K562 (cell line): ENCODE measurements around the gene YAE1. TPM values are rescaled to one million over a fixed set of nuclear protein-coding genes. Genes with fewer than 3 reads are reported as not detected.

ENCODE experiments used
- CBX5 ChIP-seq: IDR thresholded peaks from 2 replicates; pipeline ENCODE4 v1.6.1; 2014; ENCODE audit warnings: low read depth, borderline replicate concordance
- CREBBP ChIP-seq: IDR thresholded peaks from one replicate; pipeline ENCODE4 v1.6.1; 2012; ENCODE audit warnings: low read depth, mild to moderate bottlenecking, control low read depth, inconsistent platforms, low read length
- CTBP1 ChIP-seq: fragments of 450-650 bp; IDR thresholded peaks from 2 replicates; pipeline ENCODE4 v1.6.1; 2016; ENCODE audit warnings: borderline replicate concordance
- ELF4 ChIP-seq: fragments of 450-650 bp; formaldehyde crosslinking; IDR thresholded peaks from 2 replicates; pipeline ENCODE4 v1.4.0; 2022; ENCODE audit warnings: missing genetic modification characterization
- HLTF ChIP-seq: fragments of 450-650 bp; IDR thresholded peaks from 2 replicates; pipeline ENCODE4 v1.6.1; 2016
- ILK ChIP-seq: fragments of 450-650 bp; IDR thresholded peaks from 2 replicates; pipeline ENCODE4 v1.6.1; 2016; ENCODE audit warnings: missing genetic modification characterization, low read depth, mild to moderate bottlenecking, missing compliant biosample characterization, moderate library complexity, borderline replicate concordance
- KAT8 ChIP-seq: fragments of 450-650 bp; IDR thresholded peaks from 2 replicates; pipeline ENCODE4 v1.6.1; 2016; ENCODE audit warnings: low read depth, mild to moderate bottlenecking
- MECOM ChIP-seq: fragments of 250-450 bp; sonication (Bioruptor Pico); IDR thresholded peaks from 2 replicates; pipeline ENCODE4 v1.8.0; 2022; ENCODE audit warnings: inconsistent platforms
- NCOR1 ChIP-seq: fragments of 450-650 bp; IDR thresholded peaks from 2 replicates; pipeline ENCODE4 v1.6.1; 2016; ENCODE audit warnings: mild to moderate bottlenecking, moderate library complexity
- OTX1 ChIP-seq: fragments of 450-650 bp; formaldehyde crosslinking; IDR thresholded peaks from 2 replicates; pipeline ENCODE4 v1.4.0; 2022; ENCODE audit warnings: mild to moderate bottlenecking
- PCBP2 ChIP-seq: fragments of 200-400 bp; formaldehyde crosslinking; IDR thresholded peaks from 2 replicates; pipeline ENCODE4 v1.6.1; 2018; ENCODE audit warnings: low read length, low read depth, mild to moderate bottlenecking, moderate library complexity; ENCODE audit not compliant: poor library complexity, severe bottlenecking
- POLR2G ChIP-seq: fragments of 200-400 bp; formaldehyde crosslinking; IDR thresholded peaks from 2 replicates; pipeline ENCODE4 v1.6.1; 2017; ENCODE audit warnings: low read depth, mild to moderate bottlenecking, antibody characterized with exemption, low read length, moderate library complexity
- POLR3G ChIP-seq: IDR thresholded peaks from 2 replicates; pipeline ENCODE4 v1.6.1; 2011; ENCODE audit not compliant: insufficient read length, insufficient replicate concordance; ENCODE audit errors: extremely low read depth
- SIX5 ChIP-seq, 2 experiments: IDR thresholded peaks; 2 replicates each; pipeline ENCODE4 v1.6.1; 2011; ENCODE audit warnings: low read length in 2 of 2, borderline replicate concordance in 1 of 2, low read depth in 1 of 2, mild to moderate bottlenecking in 1 of 2, moderate library complexity in 1 of 2; ENCODE audit not compliant: insufficient read depth in 1 of 2
- SMARCA5 ChIP-seq: fragments of 450-650 bp; IDR thresholded peaks from 2 replicates; pipeline ENCODE4 v1.6.1; 2016
- STAT5B ChIP-seq: fragments of 250-450 bp; sonication (Bioruptor Pico); IDR thresholded peaks from 2 replicates; pipeline ENCODE4 v1.8.0; 2021; ENCODE audit warnings: mild to moderate bottlenecking, inconsistent platforms
- TEAD4 ChIP-seq, 2 experiments: sonication (generic) in 1 of 2; formaldehyde crosslinking in 1 of 2; IDR thresholded peaks; 2 replicates each; pipeline versions ENCODE4 v1.6.1 to v1.8.0; 2012 to 2022; ENCODE audit warnings: borderline replicate concordance in 1 of 2, inconsistent platforms in 1 of 2, low read length in 1 of 2, mild to moderate bottlenecking in 1 of 2, missing genetic modification reagents in 1 of 2
- XRCC5 ChIP-seq: fragments of 200-400 bp; formaldehyde crosslinking; IDR thresholded peaks from 2 replicates; pipeline ENCODE4 v1.6.1; 2017; ENCODE audit warnings: low read depth, mild to moderate bottlenecking, low read length
- ZBTB17 ChIP-seq: fragments of 450-650 bp; formaldehyde crosslinking; IDR thresholded peaks from 2 replicates; pipeline ENCODE4 v1.4.0; 2020; ENCODE audit warnings: mild to moderate bottlenecking
- ZNF253 ChIP-seq: fragments of 250-450 bp; sonication (Bioruptor Pico); conservative IDR thresholded peaks from 2 replicates; pipeline ENCODE4 v1.6.1; 2021; ENCODE audit warnings: mild to moderate bottlenecking
- ZNF436 ChIP-seq: fragments of 250-450, 450-650 bp; sonication (Bioruptor Pico); formaldehyde crosslinking; IDR thresholded peaks from 2 replicates; pipeline ENCODE4 v1.7.0; 2020; ENCODE audit warnings: mild to moderate bottlenecking
- ZNF444 ChIP-seq: fragments of 250-450 bp; sonication (Bioruptor Pico); IDR thresholded peaks from 2 replicates; pipeline ENCODE4 v1.4.0; 2020; ENCODE audit warnings: mild to moderate bottlenecking, moderate library complexity
- ZNF57 ChIP-seq: fragments of 450-650 bp; formaldehyde crosslinking; IDR thresholded peaks from 2 replicates; pipeline ENCODE4 v1.4.0; 2020; ENCODE audit warnings: mild to moderate bottlenecking, moderate library complexity
- ZNF707 ChIP-seq: fragments of 250-450 bp; sonication (Bioruptor Pico); conservative IDR thresholded peaks from 2 replicates; pipeline ENCODE4 v1.8.0; 2022; ENCODE audit warnings: inconsistent platforms, mild to moderate bottlenecking, moderate library complexity
- ZNF764 ChIP-seq: fragments of 250-450 bp; sonication (Bioruptor Pico); IDR thresholded peaks from 2 replicates; pipeline ENCODE4 v1.4.0; 2020; ENCODE audit warnings: low read depth, mild to moderate bottlenecking, moderate library complexity
- ZNF785 ChIP-seq: fragments of 250-450 bp; sonication (Bioruptor Pico); IDR thresholded peaks from 2 replicates; pipeline ENCODE4 v1.4.0; 2020; ENCODE audit warnings: mild to moderate bottlenecking
- polyA plus RNA-seq, 8 experiments: library from polyadenylated mRNA; depleted of rRNA in 4 of 8; stranded (reverse) in 5 of 8; unstranded in 3 of 8; fragments of >200 nt; fragmentation: Nextera tagmentation in 2 of 8; fragmentation: Illumina TruSeq in 1 of 8; extraction: Ambion mirVana in 2 of 8; extraction: Trizol in 1 of 8; gene quantifications; 2 replicates each; pipeline versions ENCODE4 v1.2.1 to v1.2.3, GENCODE V29; 2011 to 2014; ENCODE audit warnings: inconsistent platforms in 1 of 8, missing spikeins in 1 of 8
- total RNA-seq, 7 experiments: library from RNA; depleted of rRNA in 6 of 7; stranded (reverse); fragments of >200 nt in 6 of 7; fragmentation: Illumina TruSeq in 2 of 7; extraction: Trizol in 2 of 7; gene quantifications; 2 replicates each; pipeline versions ENCODE4 v1.2.1 to v1.2.3, GENCODE V29; 2011 to 2021; ENCODE audit warnings: low replicate concordance in 1 of 7
- TF ChIP-seq, protein P1 (sequence below): sonication (generic); formaldehyde crosslinking; IDR thresholded peaks from 2 replicates; pipeline ENCODE4 v1.8.1; 2023; ENCODE audit warnings: mild to moderate bottlenecking, missing genetic modification reagents
- TF ChIP-seq, protein P2 (sequence below): fragments of 250-450 bp; sonication (Bioruptor Pico); IDR thresholded peaks from 2 replicates; pipeline ENCODE4 v1.9.0; 2021; ENCODE audit warnings: mild to moderate bottlenecking

Gene YAE1
- total and polyA plus RNA-seq, 9 of the 15 experiments (the other 6 are each of a cell fraction or from before 2014, with no cell fraction given) = 15.2 to 63.4 (median 30.1) TPM

DNA sequence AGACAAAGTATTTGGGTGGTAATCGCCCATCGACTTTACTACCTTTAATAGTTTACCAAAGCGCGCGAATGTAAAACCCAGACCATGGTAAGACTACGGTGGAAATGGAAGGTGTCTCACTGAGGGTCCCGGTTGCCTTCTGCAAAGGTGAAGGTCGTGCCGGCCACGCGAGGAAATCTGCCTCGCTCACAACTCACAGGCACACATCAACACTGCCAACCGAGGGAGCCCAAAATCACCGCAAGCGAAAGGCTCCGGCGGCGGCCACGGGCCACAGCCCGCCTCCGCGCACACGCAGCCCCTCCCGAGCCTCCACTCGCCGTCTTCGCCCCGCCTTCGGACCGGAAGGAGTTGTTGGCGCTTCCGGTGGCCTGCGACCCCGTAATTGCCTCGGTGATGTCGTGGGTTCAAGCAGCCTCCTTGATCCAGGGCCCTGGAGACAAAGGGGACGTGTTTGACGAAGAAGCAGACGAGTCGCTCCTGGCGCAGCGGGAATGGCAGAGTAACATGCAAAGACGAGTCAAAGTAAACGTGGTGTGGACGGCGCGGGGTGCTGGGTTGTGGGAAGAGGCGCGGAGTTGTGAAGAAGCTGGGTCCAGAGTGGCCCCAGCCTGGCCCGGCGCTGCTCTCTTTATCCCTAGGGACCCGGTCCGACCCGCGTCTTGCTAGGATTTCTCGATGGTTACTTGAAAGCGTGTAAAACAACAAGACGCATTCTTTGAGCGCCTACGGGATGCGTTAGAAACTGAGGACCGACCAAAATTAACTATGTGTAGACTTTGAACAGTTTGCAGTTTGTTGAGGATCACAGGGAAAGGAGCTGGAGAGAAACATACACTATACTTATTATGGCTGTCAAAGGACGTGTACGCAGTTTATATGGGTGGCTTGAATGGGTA lies at the start of gene YAE1 (continued):
- TF ChIP-seq POLR3G = no peak
- no peak for TF ChIP-seq ZNF436 (CRISPR knock-in tag)
- no peak for TF ChIP-seq KAT8
- no peak for TF ChIP-seq STAT5B
- TF ChIP-seq ZNF707 = no peak
- no peak for TF ChIP-seq ZNF444
- TF ChIP-seq POLR2G = peak; percentile 97
- no peak for TF ChIP-seq ELF4
- no peak; the same call in 1 of the 2 replicates for TF ChIP-seq ZNF764 (CRISPR knock-in tag)
- TF ChIP-seq MECOM = no peak
- TF ChIP-seq, protein P1, sequence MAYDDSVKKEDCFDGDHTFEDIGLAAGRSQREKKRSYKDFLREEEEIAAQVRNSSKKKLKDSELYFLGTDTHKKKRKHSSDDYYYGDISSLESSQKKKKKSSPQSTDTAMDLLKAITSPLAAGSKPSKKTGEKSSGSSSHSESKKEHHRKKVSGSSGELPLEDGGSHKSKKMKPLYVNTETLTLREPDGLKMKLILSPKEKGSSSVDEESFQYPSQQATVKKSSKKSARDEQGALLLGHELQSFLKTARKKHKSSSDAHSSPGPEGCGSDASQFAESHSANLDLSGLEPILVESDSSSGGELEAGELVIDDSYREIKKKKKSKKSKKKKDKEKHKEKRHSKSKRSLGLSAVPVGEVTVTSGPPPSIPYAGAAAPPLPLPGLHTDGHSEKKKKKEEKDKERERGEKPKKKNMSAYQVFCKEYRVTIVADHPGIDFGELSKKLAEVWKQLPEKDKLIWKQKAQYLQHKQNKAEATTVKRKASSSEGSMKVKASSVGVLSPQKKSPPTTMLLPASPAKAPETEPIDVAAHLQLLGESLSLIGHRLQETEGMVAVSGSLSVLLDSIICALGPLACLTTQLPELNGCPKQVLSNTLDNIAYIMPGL (CRISPR knock-in tag) = no peak
- TF ChIP-seq CTBP1 = peak; percentile 81
- TF ChIP-seq ZNF785 (CRISPR knock-in tag) = no peak
- no peak for TF ChIP-seq ZBTB17 (CRISPR knock-in tag)
- no peak for TF ChIP-seq SMARCA5
- no peak for TF ChIP-seq ZNF57 (CRISPR knock-in tag)
- no peak for TF ChIP-seq ILK (tag)
- no peak for TF ChIP-seq PCBP2
- TF ChIP-seq, protein P2, sequence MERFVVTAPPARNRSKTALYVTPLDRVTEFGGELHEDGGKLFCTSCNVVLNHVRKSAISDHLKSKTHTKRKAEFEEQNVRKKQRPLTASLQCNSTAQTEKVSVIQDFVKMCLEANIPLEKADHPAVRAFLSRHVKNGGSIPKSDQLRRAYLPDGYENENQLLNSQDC (CRISPR knock-in tag) = no peak
- peak; percentile 40; the same call in 1 of the 2 replicates for TF ChIP-seq TEAD4 (IDR thresholded peaks at IDR 0.05; ENCODE audit: low read length)
- no peak for TF ChIP-seq TEAD4 (CRISPR knock-in tag; IDR thresholded peaks at IDR 0.05; ENCODE audit: borderline replicate concordance)
- no peak for TF ChIP-seq CBX5
- 0 out of 2 replicates have a peak, but pooled peaks have one; percentile 36 for TF ChIP-seq OTX1
- TF ChIP-seq ZNF253 (CRISPR knock-in tag) = no peak
- no peak for TF ChIP-seq CREBBP
- no peak; the same call in 1 of the 2 replicates for TF ChIP-seq NCOR1
- no peak for TF ChIP-seq XRCC5
- 0 out of 2 replicates have a peak, but pooled peaks have one; percentile 32 for TF ChIP-seq HLTF
- 0 out of 4 replicates have a peak, but pooled peaks of 1 of the 2 experiments have one; percentile 2 for TF ChIP-seq SIX5 (IDR thresholded peaks at IDR 0.05; ENCODE audit: borderline replicate concordance in 1 of 2, insufficient read depth in 1 of 2, low read depth in 1 of 2, low read length in 2 of 2)
